ENCODE results near the gene ADAMTS2.

ADAMTS2 gene

DNA sequence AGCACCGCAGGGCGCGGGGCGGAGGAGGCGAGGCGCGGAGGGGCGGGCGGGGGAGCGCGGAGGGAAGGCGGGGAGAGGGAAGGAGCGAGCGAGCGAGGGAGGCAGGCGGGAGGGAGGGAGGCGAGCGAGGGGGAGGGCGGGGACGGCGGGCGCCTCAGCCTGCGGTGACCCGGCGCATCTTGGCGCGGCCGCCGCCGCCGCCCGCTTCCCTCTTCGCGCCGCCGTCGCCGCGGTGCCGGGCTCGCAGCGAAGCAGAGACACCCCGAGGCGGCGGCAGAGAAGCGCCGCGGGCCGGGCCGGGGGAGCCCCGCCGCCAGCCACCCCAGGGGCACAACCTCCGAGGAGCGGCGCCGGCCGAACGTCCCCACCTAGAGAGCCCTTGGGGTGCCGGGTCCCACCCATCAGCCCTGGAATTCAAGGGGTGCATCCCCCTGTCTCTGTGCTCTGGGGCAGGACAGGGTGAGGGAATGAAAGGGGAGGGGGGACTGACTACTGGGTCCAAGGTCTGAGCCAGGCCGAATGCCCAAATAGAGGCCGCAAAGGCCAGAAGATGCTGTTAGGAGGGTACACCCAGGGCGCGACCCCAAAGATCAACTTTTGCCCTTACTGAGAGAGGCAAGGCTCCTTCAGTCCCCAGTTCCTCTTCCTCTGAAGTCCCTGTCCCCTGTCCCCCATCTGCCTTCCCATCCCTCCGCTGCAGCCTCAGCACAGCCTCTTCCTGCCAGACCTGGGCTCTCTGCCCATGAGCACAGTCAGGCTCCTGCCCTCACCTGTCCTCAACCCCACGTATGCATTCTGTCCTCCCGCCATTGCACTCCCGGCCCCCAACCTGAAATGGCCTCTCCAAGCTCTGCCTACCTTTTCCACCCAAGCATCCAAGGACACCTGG, at the start of gene ADAMTS2:
ADAMTS2 (minus strand) TSS at position 29 of the 889 bp plus-strand sequence. CDS start 133 bp downstream, outside the sequence.
- DNase-seq = no peak

DNA sequence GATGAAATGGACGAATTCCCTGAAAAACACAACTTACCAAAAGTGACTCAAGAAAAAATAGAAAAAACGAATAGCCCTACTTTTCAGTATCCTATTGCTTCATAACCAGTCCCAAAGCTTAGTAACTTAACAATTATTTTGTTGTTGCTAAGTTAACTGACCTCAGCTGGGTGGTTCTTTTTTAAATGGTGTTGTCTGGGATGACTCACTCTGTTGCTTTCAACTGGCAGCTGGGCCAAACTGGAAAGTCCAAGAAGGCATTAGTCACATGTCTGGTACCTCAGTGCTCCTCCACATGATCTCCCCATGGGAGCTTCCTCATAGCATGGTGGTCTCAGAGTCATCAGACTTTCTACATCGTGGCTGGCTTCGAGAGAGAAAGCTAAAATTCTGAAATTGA, 47.8 kb upstream of the ADAMTS2 start:
- peak; percentile 25 for DNase-seq

DNA sequence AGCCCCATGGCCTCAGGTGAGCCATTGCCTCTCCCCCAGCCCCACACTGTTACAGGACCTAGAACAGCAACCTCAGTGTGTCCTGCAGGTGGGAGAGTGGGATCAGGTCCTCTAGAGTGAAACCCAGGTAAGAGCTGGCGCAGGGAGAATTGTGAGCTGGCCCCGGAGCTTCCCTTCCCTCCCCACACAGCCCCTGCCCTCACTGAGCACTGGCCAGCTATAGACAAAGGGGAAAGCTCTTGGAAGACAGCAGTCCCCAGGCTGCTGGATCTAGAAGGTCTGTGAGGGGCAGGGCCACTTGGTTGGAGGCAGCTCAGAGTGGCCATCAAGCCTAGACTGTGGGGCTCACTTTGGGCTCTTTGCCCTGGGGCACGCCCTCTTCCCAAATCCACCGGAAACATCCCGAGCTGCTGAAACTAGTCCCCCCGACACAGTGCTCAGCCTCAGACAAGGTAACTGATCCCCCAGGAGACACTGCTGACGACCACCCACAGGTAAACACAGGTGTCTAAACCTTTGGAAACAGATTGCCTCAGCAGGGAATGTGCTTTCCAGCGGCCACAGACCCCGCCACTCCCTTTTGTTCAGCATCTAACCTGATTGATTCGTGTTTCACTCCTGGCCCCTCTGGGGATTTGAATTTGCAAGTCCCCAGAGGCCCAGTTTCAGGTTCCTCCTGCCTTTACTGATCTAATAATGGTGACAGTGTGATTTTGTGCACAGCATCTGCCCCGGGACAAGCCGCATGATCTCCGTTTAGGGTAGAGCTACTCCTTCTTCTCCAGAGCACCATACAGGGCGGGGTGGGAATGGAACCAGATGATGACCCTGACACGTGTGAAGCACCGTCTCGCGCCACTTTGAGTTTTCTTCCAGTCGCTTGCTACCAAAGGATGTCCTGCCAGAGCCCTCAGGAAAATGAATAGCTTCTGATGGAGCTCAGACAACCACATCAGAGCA, 42.2 kb upstream of the ADAMTS2 start:
- no peak for DNase-seq

DNA sequence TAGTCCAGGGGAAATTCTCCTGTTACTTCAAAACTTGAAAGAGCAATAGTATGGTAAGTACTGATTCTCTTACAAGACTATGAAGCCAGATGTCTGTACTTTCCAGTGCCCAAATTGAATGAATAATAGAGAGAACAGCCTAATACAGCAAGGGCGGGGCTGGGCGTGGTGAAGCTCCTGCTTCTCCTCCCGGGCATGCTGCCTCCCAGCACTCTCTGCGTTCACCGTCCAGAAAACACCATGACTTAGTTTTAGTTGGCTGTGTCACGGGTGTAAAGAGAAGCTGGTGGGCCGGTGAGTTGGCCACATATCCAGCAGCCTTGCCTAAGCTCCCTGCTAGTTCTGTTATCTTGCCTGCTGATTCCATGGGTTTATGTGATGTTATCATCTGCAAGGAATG, 40.7 kb upstream of the ADAMTS2 start:
- DNase-seq = no peak

DNA sequence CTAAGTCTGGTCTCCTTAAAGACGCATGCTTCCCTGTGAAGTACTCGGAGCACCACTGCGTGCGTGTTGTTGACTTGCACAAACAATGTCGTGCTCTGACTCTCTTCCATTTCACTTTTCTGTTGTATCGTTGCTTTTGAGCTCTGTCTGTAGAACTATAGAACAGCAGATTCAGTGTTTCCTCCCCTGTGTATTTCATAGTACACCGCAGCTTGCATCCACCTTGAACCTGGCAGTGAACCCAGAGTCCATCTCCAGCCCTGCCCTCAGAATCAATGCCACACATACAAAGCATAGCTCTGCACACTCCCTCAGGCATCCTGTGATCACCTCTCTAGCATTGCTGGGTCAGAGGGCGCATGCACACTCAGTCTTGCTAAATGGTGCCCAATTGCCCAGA, 37.2 kb upstream of the ADAMTS2 start:
- no peak for DNase-seq

DNA sequence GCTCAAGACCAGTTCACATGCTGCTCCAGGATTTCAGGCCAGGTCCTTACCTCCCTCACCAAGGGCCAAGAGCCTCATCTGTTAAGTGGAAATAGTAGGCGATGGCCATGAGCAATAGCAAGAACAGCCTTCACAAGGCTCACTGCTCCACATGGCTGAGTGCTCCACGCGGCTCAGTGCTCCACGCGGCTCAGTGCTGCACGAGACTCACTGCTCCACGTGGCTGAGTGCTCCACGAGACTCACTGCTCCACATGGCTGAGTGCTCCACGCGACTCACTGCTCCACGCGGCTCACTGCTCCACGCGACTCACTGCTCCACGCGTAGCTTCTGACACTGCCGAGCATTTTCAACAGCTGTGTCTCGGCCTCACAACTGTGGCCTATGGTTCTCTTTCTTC, 36.4 kb upstream of the ADAMTS2 start:
- no peak for DNase-seq

DNA sequence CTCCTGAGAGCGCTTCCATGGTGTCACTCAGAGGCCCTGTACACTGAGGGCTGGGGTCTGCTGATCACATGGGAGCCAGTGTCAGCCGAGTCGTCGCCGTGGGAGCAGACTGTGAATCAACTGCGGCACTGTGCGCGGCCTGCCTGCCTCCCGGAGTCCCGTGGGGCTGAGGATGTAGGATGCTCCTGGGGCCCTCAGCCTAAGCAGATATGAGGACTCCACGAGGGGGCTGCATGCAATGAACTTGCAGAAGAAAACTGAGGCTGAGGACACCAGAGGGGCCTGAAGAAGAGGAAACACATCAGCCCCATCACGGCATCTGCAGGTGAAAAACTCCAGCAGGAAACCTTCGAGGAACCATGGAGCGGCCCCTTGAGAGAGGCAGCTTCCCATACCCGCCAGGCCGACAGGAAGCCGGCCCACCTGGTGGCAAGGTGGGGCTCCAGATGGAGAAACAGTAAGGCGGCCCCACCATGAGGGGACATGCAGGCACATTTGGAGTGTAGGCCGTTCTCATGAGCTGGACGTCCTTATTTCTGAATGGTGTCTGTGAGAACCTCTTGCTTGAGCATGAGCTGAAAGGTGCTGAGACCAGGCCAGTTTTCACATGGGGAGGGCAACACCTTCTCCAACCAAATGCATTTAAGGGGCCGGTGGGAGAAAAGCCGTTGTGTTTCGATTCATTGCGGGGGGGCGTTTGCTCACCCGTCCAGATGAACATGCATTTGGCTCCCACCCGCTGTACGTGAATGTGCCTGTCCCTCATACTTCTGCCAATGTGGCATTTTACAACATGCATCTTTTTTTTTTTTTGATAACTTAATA, 35.2 kb upstream of the ADAMTS2 start:
- no peak for DNase-seq

DNA sequence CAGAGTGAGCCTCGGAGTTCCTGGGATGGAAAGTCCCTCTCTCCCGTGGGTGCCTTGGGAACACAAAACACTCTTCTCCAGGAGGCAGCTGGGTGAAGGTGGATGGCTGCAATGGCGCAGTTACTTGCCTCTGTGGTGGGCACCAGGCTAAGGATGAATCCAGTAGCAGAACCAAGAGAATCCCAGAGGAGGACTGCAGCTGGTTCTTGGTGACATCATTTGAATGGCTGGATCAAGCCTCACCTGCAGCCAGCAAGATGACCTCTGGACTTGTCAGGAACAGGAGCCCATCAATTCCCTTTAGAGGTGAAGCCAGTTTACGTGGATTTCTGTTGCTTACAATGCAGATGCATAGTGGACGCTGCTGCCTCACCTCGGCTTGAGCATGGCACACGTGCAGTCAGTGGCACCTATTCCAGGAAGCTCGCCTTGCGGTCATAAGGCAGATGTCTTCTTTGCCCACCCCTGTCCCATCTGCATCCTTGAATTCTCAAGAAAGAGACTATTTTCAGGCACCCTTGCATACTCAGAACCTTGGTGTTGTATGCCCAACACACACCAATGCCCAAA, 34.1 kb upstream of the ADAMTS2 start:
- DNase-seq = no peak

DNA sequence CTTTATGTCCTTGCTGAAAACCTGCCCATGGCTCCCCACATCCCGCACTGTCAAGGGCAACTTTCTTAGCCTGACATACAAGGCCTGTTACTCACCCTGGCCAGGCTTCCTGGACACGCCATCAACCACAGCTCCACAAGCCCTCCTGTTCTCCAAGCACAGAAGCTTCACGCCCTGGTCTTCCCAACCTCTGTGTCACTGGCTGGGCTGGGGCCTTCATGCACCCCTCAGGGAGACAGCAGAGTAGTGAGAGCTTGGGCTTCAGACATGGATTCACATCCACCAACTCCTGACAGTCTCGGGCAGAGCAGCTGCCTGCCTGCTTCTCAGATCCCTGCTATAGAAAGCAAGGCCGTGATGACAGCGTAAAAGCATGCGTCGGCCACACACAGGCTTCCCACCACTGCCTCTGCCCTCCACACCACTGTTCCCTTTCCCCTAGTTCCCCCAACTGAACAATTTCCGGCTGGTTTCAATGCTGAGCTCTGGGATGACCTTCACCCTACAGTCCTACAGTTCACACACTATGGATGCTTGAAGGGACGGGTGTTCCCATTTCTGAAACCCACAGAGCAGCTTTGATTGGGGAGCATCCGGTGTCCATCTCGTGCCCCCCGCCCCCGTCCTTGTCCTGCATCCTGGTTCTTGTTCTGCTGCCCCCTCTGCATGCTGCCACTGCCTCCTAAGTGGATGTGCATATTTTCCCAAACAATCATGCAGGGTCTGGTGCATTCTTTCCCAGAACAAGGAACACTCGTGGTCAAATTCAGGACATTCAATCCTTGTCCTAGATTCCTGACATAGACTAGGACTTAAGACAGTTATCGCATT, 33.4 kb upstream of the ADAMTS2 start:
- DNase-seq = no peak

DNA sequence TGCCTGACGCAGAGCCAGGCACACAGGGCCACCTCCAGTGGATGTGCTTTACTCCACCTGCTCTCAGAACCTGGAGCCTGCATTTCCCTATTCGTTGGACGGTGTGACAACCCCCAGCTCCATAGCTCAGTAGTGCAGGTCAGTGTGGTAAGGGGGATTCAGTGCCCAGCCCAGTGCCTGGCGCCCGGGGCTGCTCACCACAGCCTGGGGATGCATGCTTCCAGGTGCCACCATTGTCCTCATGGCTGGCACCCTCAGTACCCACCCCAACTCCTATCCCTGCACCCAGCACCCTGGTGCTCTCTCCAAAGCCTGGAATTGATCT, 32.8 kb upstream of the ADAMTS2 start:
- no peak for DNase-seq

DNA sequence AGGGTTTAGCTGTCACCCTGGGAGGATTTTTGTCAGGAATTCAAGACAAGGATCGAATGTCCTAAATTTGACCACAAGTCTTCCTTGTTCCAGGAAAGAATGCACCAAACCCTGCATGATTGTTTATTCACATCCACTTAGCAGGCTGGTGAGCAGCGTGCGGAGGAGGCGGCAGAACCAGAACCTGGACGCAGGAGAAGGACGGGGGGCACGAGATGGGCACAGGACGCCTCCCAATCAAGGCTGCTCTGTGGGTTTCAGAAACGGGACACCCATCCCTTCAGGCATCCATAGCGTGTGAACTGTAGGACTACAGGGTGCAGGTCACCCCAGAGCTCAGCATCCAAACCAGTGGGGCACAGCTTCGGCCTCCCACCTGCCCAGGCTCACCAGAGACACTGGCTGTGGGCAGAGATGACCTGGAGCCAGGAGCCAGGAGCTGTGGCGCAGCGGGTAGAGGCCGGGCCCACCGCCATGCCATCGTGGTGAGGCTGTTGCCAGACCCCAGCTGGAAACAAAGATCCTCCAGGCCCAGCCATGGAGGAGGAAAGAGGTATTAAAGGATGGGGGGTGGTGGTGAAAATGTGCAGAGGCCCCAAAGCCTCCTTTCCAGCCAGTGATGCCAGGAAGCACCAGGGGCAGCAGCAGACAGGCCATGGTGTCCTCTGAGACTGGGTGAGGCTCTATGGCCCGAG, 32.3 kb upstream of the ADAMTS2 start:
- no peak for DNase-seq

DNA sequence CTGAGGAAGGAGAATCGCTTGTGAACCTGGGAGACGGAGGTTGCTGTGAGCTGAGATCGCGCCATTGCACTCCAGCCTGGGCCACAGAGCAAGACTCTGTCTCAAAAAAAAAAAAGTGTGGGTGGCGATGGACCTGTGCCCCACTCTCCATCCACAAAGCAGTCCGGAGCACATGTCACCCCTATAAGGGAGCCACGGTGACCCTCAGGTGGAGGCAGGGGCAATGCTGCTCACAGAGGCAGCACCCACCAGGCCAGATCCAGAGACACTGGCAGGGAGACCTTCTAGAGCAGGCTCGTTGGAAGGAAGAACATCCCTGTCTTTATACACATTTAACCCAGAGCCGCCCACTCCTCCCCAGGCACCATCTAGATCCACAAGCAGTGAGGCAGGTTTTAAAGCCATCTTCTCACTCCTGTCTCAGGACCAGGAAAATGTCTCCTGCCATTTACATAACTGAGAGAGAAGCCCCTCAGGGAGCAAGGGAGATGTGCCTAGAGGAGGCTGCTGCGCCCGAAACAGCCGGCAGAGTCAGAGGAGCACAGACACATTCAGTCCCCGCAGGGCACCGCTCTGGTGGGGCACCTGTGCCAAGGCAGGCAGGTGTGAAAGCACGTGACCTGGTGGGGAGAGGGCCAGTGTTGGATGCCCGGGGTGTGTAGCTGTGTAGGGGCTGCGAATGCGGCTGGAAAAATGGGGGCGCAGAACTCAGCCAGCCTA, 31.6 kb upstream of the ADAMTS2 start:
- DNase-seq = no peak

DNA sequence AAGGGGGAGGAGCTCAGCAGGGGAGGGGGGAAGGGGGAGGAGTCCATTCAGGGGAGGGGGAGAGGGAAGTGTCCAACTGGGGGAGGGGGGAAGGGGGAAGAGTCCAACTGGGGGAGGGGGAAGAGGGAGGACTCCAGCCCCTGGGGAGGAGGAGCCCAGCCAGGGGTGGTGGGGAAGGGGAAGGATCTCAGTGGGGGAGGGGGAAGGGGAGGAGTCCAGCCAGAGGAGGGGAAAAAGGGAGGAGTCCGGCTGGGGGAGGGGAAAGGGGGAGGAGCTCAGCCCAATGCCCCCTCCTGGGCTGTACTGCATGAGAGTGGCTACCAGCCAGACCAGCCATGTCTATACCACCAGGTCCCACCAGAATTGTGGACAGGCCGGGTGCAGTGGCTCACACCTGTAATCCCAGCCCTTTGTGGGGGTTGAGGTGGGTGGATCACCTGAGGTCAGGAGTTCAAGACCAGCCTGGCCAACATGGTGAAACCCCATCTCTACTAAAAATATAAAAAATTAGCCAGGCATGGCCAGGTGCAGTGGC, 30.6 kb upstream of the ADAMTS2 start:
- no peak for DNase-seq

DNA sequence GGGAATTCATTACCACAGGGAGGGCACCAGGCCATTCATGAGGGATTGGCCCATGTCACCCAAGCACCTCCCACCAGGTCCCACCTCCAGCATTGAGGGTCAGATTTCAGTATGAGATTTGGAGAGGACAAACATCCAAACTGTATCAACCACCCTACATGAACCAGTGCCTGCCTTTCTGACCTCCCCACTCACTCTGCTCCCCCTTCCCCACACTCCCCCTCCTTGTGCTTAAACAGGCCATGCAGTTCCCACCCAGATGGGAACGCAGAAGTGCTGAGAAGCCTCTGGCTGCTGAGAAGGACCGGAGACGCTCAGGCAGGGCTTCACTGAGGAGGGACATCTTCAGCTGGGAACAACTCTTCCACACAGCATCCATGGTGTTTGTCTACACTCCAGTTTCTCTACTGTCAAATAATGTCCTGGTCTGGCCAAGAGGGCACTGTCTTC, 30.0 kb upstream of the ADAMTS2 start:
- DNase-seq = no peak

DNA sequence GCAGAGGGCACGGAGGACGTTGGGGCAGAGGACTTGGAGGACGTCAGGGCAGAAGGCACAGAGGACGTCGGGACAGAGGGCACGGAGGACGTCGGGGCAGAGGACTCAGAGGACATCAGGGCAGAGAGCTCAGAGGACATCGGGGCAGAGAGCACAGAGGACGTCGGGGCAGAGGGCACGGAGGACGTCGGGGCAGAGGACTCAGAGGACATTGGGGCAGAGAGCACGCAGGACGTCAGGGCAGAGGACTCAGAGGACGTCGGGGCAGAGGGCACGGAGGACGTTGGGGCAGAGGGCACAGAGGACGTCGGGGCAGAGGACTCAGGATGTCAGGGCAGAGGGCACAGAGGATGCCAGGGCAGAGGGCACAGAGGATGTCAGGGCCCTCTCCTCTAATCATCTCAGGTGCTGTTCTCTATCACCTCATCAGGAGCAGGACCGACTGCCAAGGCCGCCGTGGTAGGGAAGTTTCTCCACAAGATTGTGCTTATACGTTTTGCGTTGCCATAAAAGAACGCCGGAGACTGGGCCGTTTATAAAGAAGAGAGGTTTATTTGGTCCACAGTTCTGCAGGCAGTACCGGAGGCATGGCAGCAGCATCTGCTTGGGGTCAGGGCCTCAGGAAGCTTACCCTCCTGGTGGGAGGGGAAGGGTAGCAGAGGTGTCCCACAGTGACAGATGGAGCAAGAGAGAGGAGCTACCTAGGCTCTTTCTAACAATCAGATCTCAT, 29.4 kb upstream of the ADAMTS2 start:
- no peak for DNase-seq

DNA sequence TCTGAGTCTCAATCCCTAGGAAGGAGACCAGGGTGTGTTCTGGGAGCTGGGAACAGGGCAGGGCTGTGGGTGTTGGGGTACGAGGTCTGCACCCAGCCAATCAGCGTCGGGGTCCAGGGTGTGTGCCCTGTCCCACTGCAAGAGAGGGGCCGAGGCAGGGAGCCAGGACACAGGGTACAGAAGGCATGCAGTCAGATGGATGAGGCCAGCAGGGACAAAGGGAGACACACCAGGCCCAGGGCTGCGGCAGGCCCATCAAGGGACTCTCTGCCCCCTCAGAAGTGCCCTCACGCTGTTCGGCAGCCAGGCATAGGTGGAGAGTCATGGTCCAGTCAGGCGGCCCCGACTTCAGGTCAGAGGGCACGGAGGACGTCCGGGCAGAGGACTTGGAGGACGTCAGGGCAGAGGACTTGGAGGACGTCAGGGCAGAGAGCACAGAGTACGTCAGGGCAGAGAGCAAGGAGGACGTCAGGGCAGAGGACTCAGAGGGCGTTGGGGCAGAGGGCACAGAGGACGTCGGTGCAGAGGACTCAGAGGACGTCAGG, 28.8 kb upstream of the ADAMTS2 start:
- no peak for DNase-seq

DNA sequence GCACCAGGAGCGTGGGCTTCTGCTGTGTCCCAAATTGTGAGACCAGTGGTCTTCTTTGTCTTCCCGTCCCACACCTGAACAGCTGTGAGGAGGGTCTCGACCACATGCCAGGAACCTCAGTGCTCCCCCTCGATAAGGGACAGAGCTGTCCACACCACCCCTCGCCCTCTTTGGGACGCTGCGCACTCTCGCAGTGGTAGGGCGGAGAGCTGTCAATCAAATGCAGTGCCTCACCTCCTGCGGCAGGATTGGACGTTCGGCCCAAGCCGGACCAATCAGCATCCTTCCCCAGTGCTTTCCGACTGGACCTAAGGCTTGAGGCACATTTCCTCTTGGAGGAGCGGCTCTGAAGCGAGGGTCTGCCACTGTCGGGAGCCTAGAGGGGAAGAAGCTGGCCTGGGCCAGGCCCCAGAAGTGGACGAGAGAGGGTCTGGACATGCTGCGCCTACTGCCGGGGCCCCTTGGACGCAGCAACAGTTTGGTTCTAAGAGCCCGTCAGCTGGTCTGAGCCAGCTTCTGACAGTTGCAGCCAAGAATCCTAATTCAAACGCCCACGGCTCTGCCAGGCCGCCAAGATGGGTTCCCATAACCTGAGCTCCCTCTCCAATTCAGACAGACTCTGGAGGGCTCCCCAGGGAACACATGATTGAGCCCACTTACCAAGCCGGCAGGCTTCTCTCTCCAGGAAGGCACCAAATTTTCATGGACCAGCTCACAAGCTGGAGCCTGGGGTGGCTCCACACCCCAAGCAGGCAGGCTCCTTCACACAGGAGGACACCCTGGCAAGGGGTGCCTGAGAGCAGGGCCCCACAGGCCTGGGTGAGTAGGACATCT, 28.1 kb upstream of the ADAMTS2 start:
- DNase-seq = no peak

All from GOT3 (cell line).